Measurements from ENCODE around the gene MYRIP.

- TF ChIP-seq POLR2A (IDR thresholded peaks at IDR 0.05) (no peak), CTCF (IDR thresholded peaks at IDR 0.05) (no peak)
Observed at GRCh38 chr3:40229963-40230362, 420.6 kb downstream of the MYRIP start.

Data from testis (tissue), 2 donors.